Neuronal stem cell (in vitro differentiated cells): ENCODE data around the gene FHIT.

Experiments used
- DNase-seq: peaks from one replicate; pipeline ENCODE4 v3.0.0-alpha.2; 2013; ENCODE audit warnings: low spot score
- H2AFZ ChIP-seq: one replicate; pipeline ENCODE4 v1.6.1; 2013; ENCODE audit warnings: mild to moderate bottlenecking, low read length, inconsistent platforms
- H2AK5ac ChIP-seq: 2 replicates; pipeline ENCODE4 v1.6.1; 2013; ENCODE audit warnings: low read depth, mild to moderate bottlenecking, inconsistent platforms, low read length, moderate library complexity, mixed read lengths
- H2BK120ac ChIP-seq: 2 replicates; pipeline ENCODE4 v1.6.1; 2013; ENCODE audit warnings: low read depth, mild to moderate bottlenecking, inconsistent platforms, low read length, moderate library complexity, mixed read lengths
- H2BK12ac ChIP-seq: one replicate; pipeline ENCODE4 v1.6.1; 2013; ENCODE audit warnings: low read length, inconsistent platforms
- H2BK15ac ChIP-seq: 2 replicates; pipeline ENCODE4 v1.6.1; 2013; ENCODE audit warnings: mild to moderate bottlenecking, low read length, inconsistent platforms, mixed read lengths
- H2BK5ac ChIP-seq: one replicate; pipeline ENCODE4 v1.6.1; 2013; ENCODE audit warnings: inconsistent platforms, mild to moderate bottlenecking, low read length, moderate library complexity
- H3K14ac ChIP-seq: one replicate; pipeline ENCODE4 v1.6.1; 2013; ENCODE audit warnings: low read length, inconsistent platforms
- H3K18ac ChIP-seq: 2 replicates; pipeline ENCODE4 v1.6.1; 2013; ENCODE audit warnings: low read length, inconsistent platforms
- H3K23ac ChIP-seq: 2 replicates; pipeline ENCODE4 v1.6.1; 2013; ENCODE audit warnings: low read depth, mild to moderate bottlenecking, mixed read lengths, low read length, inconsistent platforms; ENCODE audit not compliant: poor library complexity
- H3K27ac ChIP-seq: replicated peaks from 3 replicates; pipeline ENCODE4 v1.5.1; 2013; ENCODE audit warnings: low read length, inconsistent platforms
- H3K27me3 ChIP-seq, 3 experiments: 2 replicates each; pipeline ENCODE4 v1.6.1; 2013; ENCODE audit warnings: low read length in 3 of 3, mild to moderate bottlenecking in 2 of 3, inconsistent platforms in 1 of 3, low read depth in 1 of 3, mixed read lengths in 1 of 3, moderate library complexity in 1 of 3; ENCODE audit not compliant: control insufficient read depth in 3 of 3, insufficient read depth in 3 of 3
- H3K36me3 ChIP-seq, 2 donors: replicated peaks in 1 of 2; 2 replicates each; pipeline ENCODE4 v1.6.1; 2013; ENCODE audit warnings: low read length in 2 of 2; ENCODE audit not compliant: control insufficient read depth in 2 of 2, insufficient read depth in 2 of 2
- H3K4ac ChIP-seq: 2 replicates; pipeline ENCODE4 v1.6.1; 2013; ENCODE audit warnings: inconsistent platforms, mild to moderate bottlenecking, low read length, moderate library complexity
- H3K4me1 ChIP-seq, 2 donors: 1 replicate in 1 of 2; 2 replicates in 1 of 2; pipeline ENCODE4 v1.6.1; 2013; ENCODE audit warnings: low read length in 2 of 2, low read depth in 1 of 2; ENCODE audit not compliant: control insufficient read depth in 2 of 2, insufficient read depth in 1 of 2
- H3K4me2 ChIP-seq: one replicate; pipeline ENCODE4 v1.6.1; 2013; ENCODE audit warnings: mild to moderate bottlenecking, low read length, inconsistent platforms; ENCODE audit not compliant: insufficient read depth, poor library complexity, severe bottlenecking
- H3K4me3 ChIP-seq, 2 donors: 2 replicates each; pipeline ENCODE4 v1.5.1; 2013; ENCODE audit warnings: low read length in 2 of 2, mild to moderate bottlenecking in 2 of 2, inconsistent platforms in 1 of 2, moderate library complexity in 1 of 2
- H3K79me1 ChIP-seq: one replicate; pipeline ENCODE4 v1.6.1; 2013; ENCODE audit warnings: low read depth, mild to moderate bottlenecking, inconsistent platforms, low read length, moderate library complexity
- H3K9ac ChIP-seq: one replicate; pipeline ENCODE4 v1.6.1; 2013; ENCODE audit warnings: mild to moderate bottlenecking, low read depth, low read length, inconsistent platforms; ENCODE audit not compliant: poor library complexity
- H3K9me3 ChIP-seq, 2 donors: replicated peaks in 1 of 2; 2 replicates each; pipeline versions ENCODE3 to v1.6.1; 2013; ENCODE audit warnings: low read length in 2 of 2, mild to moderate bottlenecking in 2 of 2, inconsistent platforms in 1 of 2, low read depth in 1 of 2, mixed read lengths in 1 of 2, moderate library complexity in 1 of 2; ENCODE audit not compliant: control insufficient read depth in 2 of 2, insufficient read depth in 1 of 2
- H4K8ac ChIP-seq: one replicate; pipeline ENCODE4 v1.6.1; 2013; ENCODE audit warnings: low read depth, mild to moderate bottlenecking, inconsistent platforms, low read length, moderate library complexity
- H4K91ac ChIP-seq: one replicate; pipeline ENCODE4 v1.6.1; 2013; ENCODE audit warnings: low read length, low read depth, mild to moderate bottlenecking, inconsistent platforms; ENCODE audit not compliant: poor library complexity
- WGBS, 2 donors: extraction: QIAGEN DNeasy Blood & Tissue Kit; methylation state at CpG; one replicate each; pipeline ENCODE4 v1.1.7; 2013; ENCODE audit warnings: missing lambda C conversion rate in 2 of 2, mixed read lengths in 1 of 2; ENCODE audit not compliant: insufficient read length in 2 of 2, insufficient replicate concordance in 1 of 2; ENCODE audit errors: extremely low coverage in 2 of 2; 5-methylcytosine and 5-hydroxymethylcytosine counted together

FHIT gene

GRCh38 chr3:61134532-61134931, 116.7 kb downstream of the FHIT start:
- H3K4me2 ChIP-seq = no peak overlapping the region
- no peak for DNase-seq
- H3K79me1 ChIP-seq = no peaks in the 10 kb centered on the region
- H3K9me3 ChIP-seq = no peaks in the 10 kb centered on the region
- no peak overlapping the region for H2BK12ac ChIP-seq
- no peaks in the 10 kb centered on the region for H3K27me3 ChIP-seq
- no CpG with 5 or more reads among the region's 3 CpGs for WGBS, 2 donors
- H2BK5ac ChIP-seq = no peak overlapping the region
- H3K18ac ChIP-seq = no peak overlapping the region
- H3K27ac ChIP-seq = no peak overlapping the region
- no peak overlapping the region for H2BK15ac ChIP-seq
- no peak overlapping the region for H2AK5ac ChIP-seq
- no peak overlapping the region for H4K91ac ChIP-seq
- no peak overlapping the region for H3K14ac ChIP-seq
- H3K4me1 ChIP-seq = no peaks in the 10 kb centered on the region
- H3K9ac ChIP-seq = no peak overlapping the region
- no peak overlapping the region for H4K8ac ChIP-seq
- no peaks in the 10 kb centered on the region for H3K36me3 ChIP-seq
- no peak overlapping the region for H3K4ac ChIP-seq
- H3K4me3 ChIP-seq = no peak overlapping the region
- no peak overlapping the region for H2BK120ac ChIP-seq
- H2AFZ ChIP-seq = no peak overlapping the region
- H3K23ac ChIP-seq = no peak overlapping the region

GRCh38 chr3:61132062-61132461, 119.2 kb downstream of the FHIT start:
- no peak overlapping the region for H3K9ac ChIP-seq
- H2BK15ac ChIP-seq = no peak overlapping the region
- H3K4ac ChIP-seq = no peak overlapping the region
- no peak overlapping the region for H3K23ac ChIP-seq
- H4K8ac ChIP-seq = no peak overlapping the region
- no peaks in the 10 kb centered on the region for H3K79me1 ChIP-seq
- H4K91ac ChIP-seq = no peak overlapping the region
- no peak overlapping the region for H3K14ac ChIP-seq
- no peak overlapping the region for H2BK120ac ChIP-seq
- no peak overlapping the region for H3K4me3 ChIP-seq
- H3K27me3 ChIP-seq = no peaks in the 10 kb centered on the region
- H3K4me2 ChIP-seq = no peak overlapping the region
- H2BK12ac ChIP-seq = no peak overlapping the region
- no peaks in the 10 kb centered on the region for H3K36me3 ChIP-seq
- no peak overlapping the region for H2BK5ac ChIP-seq
- no peak overlapping the region for H2AFZ ChIP-seq
- H3K18ac ChIP-seq = no peak overlapping the region
- no peaks in the 10 kb centered on the region for H3K9me3 ChIP-seq
- no peak for DNase-seq
- H3K27ac ChIP-seq = no peak overlapping the region
- H3K4me1 ChIP-seq = no peaks in the 10 kb centered on the region
- H2AK5ac ChIP-seq = no peak overlapping the region

- no peak overlapping the region for H3K4me2 ChIP-seq
- H3K79me1 ChIP-seq = no peaks in the 10 kb centered on the region
- no peak overlapping the region for H4K8ac ChIP-seq
- no peak overlapping the region for H3K4me3 ChIP-seq
- H3K9ac ChIP-seq = no peak overlapping the region
- no peak overlapping the region for H3K18ac ChIP-seq
- no peak overlapping the region for H2BK120ac ChIP-seq
- no peak overlapping the region for H4K91ac ChIP-seq
- no peak overlapping the region for H2AFZ ChIP-seq
- no peak overlapping the region for H2BK5ac ChIP-seq
- H2BK15ac ChIP-seq = no peak overlapping the region
- no peaks in the 10 kb centered on the region for H3K27me3 ChIP-seq
- H3K14ac ChIP-seq = no peak overlapping the region
- H2AK5ac ChIP-seq = no peak overlapping the region
- H3K23ac ChIP-seq = no peak overlapping the region
- no peak for DNase-seq
- no peak overlapping the region for H3K27ac ChIP-seq
- H2BK12ac ChIP-seq = no peak overlapping the region
- H3K9me3 ChIP-seq = no peaks in the 10 kb centered on the region
- H3K36me3 ChIP-seq = no peaks in the 10 kb centered on the region
- H3K4ac ChIP-seq = no peak overlapping the region
- WGBS, 2 donors = no CpG with 5 or more reads among the region's 2 CpGs
- no peaks in the 10 kb centered on the region for H3K4me1 ChIP-seq
These were observed 132.4 kb downstream of the FHIT start for GRCh38 chr3:61118830-61119229.

GRCh38 chr3:61117045-61117898, 134.0 kb downstream of the FHIT start:
- no peak overlapping the region for H4K8ac ChIP-seq
- no peak overlapping the region for H3K27ac ChIP-seq
- H3K18ac ChIP-seq = no peak overlapping the region
- H2BK5ac ChIP-seq = no peak overlapping the region
- no CpG with 5 or more reads among the region's 7 CpGs for WGBS, 2 donors
- H3K4me1 ChIP-seq = no peaks in the 10 kb centered on the region
- H4K91ac ChIP-seq = no peak overlapping the region
- no peak overlapping the region for H3K23ac ChIP-seq
- H2AK5ac ChIP-seq = no peak overlapping the region
- H2BK120ac ChIP-seq = no peak overlapping the region
- no peaks in the 10 kb centered on the region for H3K9me3 ChIP-seq
- no peak for DNase-seq
- H2AFZ ChIP-seq = no peak overlapping the region
- H3K9ac ChIP-seq = no peak overlapping the region
- no peaks in the 10 kb centered on the region for H3K79me1 ChIP-seq
- H3K14ac ChIP-seq = no peak overlapping the region
- no peak overlapping the region for H3K4me2 ChIP-seq
- no peak overlapping the region for H3K4ac ChIP-seq
- no peaks in the 10 kb centered on the region for H3K27me3 ChIP-seq
- H2BK15ac ChIP-seq = no peak overlapping the region
- H3K4me3 ChIP-seq = no peak overlapping the region
- no peak overlapping the region for H2BK12ac ChIP-seq
- H3K36me3 ChIP-seq = no peaks in the 10 kb centered on the region
